ENCODE measurements around the gene MOK.

DNA sequence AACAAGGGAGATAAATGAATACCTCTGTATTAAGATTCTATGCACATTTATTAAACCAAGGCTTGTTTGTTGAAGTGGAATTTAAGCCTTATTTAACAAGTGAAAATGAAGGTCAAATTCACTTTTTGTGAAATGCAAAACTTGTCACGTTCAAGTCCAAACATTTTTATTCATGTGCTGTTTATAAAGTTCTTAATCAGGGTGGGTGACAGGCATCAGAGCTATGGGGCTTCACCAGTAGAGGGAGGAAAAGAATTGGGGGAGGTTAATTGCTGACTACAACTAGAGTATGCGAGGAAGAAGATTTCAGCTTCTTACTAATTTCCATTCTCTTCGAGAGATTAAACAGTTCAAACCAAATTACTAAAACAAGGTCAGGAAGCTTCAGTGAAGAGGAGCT is 9.7 kb downstream of the MOK start:
- TF ChIP-seq, protein P1, sequence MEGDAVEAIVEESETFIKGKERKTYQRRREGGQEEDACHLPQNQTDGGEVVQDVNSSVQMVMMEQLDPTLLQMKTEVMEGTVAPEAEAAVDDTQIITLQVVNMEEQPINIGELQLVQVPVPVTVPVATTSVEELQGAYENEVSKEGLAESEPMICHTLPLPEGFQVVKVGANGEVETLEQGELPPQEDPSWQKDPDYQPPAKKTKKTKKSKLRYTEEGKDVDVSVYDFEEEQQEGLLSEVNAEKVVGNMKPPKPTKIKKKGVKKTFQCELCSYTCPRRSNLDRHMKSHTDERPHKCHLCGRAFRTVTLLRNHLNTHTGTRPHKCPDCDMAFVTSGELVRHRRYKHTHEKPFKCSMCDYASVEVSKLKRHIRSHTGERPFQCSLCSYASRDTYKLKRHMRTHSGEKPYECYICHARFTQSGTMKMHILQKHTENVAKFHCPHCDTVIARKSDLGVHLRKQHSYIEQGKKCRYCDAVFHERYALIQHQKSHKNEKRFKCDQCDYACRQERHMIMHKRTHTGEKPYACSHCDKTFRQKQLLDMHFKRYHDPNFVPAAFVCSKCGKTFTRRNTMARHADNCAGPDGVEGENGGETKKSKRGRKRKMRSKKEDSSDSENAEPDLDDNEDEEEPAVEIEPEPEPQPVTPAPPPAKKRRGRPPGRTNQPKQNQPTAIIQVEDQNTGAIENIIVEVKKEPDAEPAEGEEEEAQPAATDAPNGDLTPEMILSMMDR (conservative IDR thresholded peaks at IDR 0.05 in 1 of 2, IDR thresholded peaks at IDR 0.05 in 1 of 2; ENCODE audit: extremely low read depth in 1 of 2, insufficient read depth in 1 of 2, low read depth in 1 of 2, low read length in 2 of 2): peak; percentile 17 to 18
- TF ChIP-seq EZH2 (IDR thresholded peaks at IDR 0.05; ENCODE audit: borderline replicate concordance, low read length): no peak

All from mammary epithelial cell (primary cell).